MCF 10A (cell line): ENCODE results near the gene MLLT3. TPM values are rescaled to one million over a fixed set of nuclear protein-coding genes. Genes with fewer than 3 reads are reported as not detected.

Experiments
- BruUV-seq: library from RNA; stranded (reverse); fragments of 400-500 nt; replicated peaks from 2 replicates; lab custom pipeline; 2021; lab: Mats Ljungman, UMichigan
- CTCF ChIA-PET: fragments of 300-600 bp; sonication (Branson Sonifier 250); formaldehyde crosslinking; extraction: SDS; loops from one replicate; lab custom pipeline; 2021; ENCODE audit warnings: antibody characterized with exemption, inconsistent platforms; lab: Yijun Ruan, JAX
- POLR2A ChIA-PET: fragments of 300-600, 350-650 bp; sonication (Branson Sonifier 250); formaldehyde crosslinking; extraction: SDS; loops from one replicate; lab custom pipeline; 2020; ENCODE audit warnings: antibody characterized with exemption, inconsistent platforms; lab: Yijun Ruan, JAX
- DNase-seq: peaks from one replicate; pipeline ENCODE4 v3.0.0-alpha.2; 2018; ENCODE audit not compliant: unreplicated experiment
- H3K27ac Mint-ChIP-seq: one replicate; pipeline ENCODE4 v1.8.0; 2022; ENCODE audit warnings: mild to moderate bottlenecking, low read depth, mixed read lengths; ENCODE audit not compliant: unreplicated experiment
- H3K27me3 Mint-ChIP-seq: one replicate; pipeline ENCODE4 v1.8.0; 2022; ENCODE audit warnings: mixed read lengths; ENCODE audit not compliant: insufficient read depth, unreplicated experiment
- H3K36me3 Mint-ChIP-seq: one replicate; pipeline ENCODE4 v1.8.0; 2022; ENCODE audit warnings: mild to moderate bottlenecking, moderate library complexity, mixed read lengths; ENCODE audit not compliant: insufficient read depth, unreplicated experiment
- H3K4me1 Mint-ChIP-seq: one replicate; pipeline ENCODE4 v1.8.0; 2022; ENCODE audit warnings: mixed read lengths; ENCODE audit not compliant: insufficient read depth, unreplicated experiment
- H3K4me3 Mint-ChIP-seq: one replicate; pipeline ENCODE4 v1.8.0; 2022; ENCODE audit warnings: mild to moderate bottlenecking, moderate library complexity, mixed read lengths; ENCODE audit not compliant: unreplicated experiment
- H3K9me3 Mint-ChIP-seq: one replicate; pipeline ENCODE4 v1.8.0; 2022; ENCODE audit warnings: mixed read lengths; ENCODE audit not compliant: unreplicated experiment
- CTCF ChIP-seq: fragments of 200-600 bp; IDR thresholded peaks from one replicate; pipeline ENCODE4 v1.8.0; 2022; ENCODE audit warnings: antibody characterized with exemption, mild to moderate bottlenecking; ENCODE audit not compliant: unreplicated experiment
- intact Hi-C: fragments of 100-400 bp; cut with micrococcal nuclease; formaldehyde crosslinking; loops from 2 replicates; pipeline ENCODE4 v1.14.1; 2022
- total RNA-seq: library from RNA; stranded (reverse); gene quantifications from 2 replicates; pipeline ENCODE4 v1.2.3, GENCODE V29; 2022

MLLT3 gene
- total RNA-seq, 1 experiment from 2014 or later: 1.2 TPM

GRCh38 chr9:20367855-20368254, 254.4 kb downstream of the MLLT3 start:
- CTCF ChIA-PET: interaction anchor here (0.8 kb wide), 1 partner anchor 257 kb away, joined by 4 read pairs; no protein-coding TSS in a partner anchor
- Mint-ChIP-seq H3K36me3 (no peaks in the 10 kb centered on the region), H3K27me3 (no peaks in the 10 kb centered on the region), H3K27ac (no peak overlapping the region), H3K4me3 (no peak overlapping the region), H3K4me1 (no peaks in the 10 kb centered on the region), H3K9me3 (no peaks in the 10 kb centered on the region)
- BruUV-seq: no TSS peak
- intact Hi-C loops: no loop called here
- no peak for DNase-seq
- TF ChIP-seq CTCF: no peak
- POLR2A ChIA-PET: interaction anchor here (0.7 to 1.6 kb wide), 2 partner anchors 7 to 258 kb away, joined by 3 read pairs; no protein-coding TSS in a partner anchor

- no peak for DNase-seq
- H3K36me3 Mint-ChIP-seq: no peaks in the 10 kb centered on the region
- POLR2A ChIA-PET: no interaction called here
- H3K4me3 Mint-ChIP-seq: no peak overlapping the region
- intact Hi-C loops: no loop called here
- H3K9me3 Mint-ChIP-seq: no peaks in the 10 kb centered on the region
- H3K27ac Mint-ChIP-seq: no peak overlapping the region
- no peak for TF ChIP-seq CTCF
- no TSS peak for BruUV-seq
- no peaks in the 10 kb centered on the region for H3K27me3 Mint-ChIP-seq
- H3K4me1 Mint-ChIP-seq: no peaks in the 10 kb centered on the region
- CTCF ChIA-PET: no interaction called here
Observed at GRCh38 chr9:20364959-20365358, 257.3 kb downstream of the MLLT3 start.

- intact Hi-C loops: no loop called here
- no peak overlapping the region for H3K27ac Mint-ChIP-seq
Observed at GRCh38 chr9:20363233-20363632, 259.1 kb downstream of the MLLT3 start.

More at GRCh38 chr9:20363233-20363632, 259.1 kb downstream of the MLLT3 start:
- ChIA-PET POLR2A (no interaction called here), CTCF (no interaction called here)
- no peaks in the 10 kb centered on the region for H3K36me3 Mint-ChIP-seq
- BruUV-seq: no TSS peak
- TF ChIP-seq CTCF: no peak
- DNase-seq: no peak
- no peaks in the 10 kb centered on the region for H3K9me3 Mint-ChIP-seq
- no peak overlapping the region for H3K4me3 Mint-ChIP-seq
- no peaks in the 10 kb centered on the region for H3K27me3 Mint-ChIP-seq
- H3K4me1 Mint-ChIP-seq: peaks cover 5% of the 10 kb centered on the region
